Measurements from ENCODE around the gene PLXDC1. TPM values are rescaled to one million over a fixed set of nuclear protein-coding genes. Genes with fewer than 3 reads are reported as not detected.

The PLXDC1 gene
- total RNA-seq, 1 experiment from 2014 or later: 0.52 TPM

GRCh38 chr17:39161962-39162361 lies 10.5 kb upstream of the PLXDC1 start:
- intact Hi-C loops (cut with micrococcal nuclease; ENCODE audit: unreplicated experiment): no loop called here
- CTCF ChIA-PET: interaction anchor here (0.6 to 7.2 kb wide), 8 partner anchors 8 to 1501 kb away, joined by 3 to 148 read pairs (median 3); no protein-coding TSS in a partner anchor
- H3K9me3 Mint-ChIP-seq (ENCODE audit: low read depth, unreplicated experiment): no peaks in the 10 kb centered on the region
- peaks cover 6% of the 10 kb centered on the region for H3K36me3 Mint-ChIP-seq (ENCODE audit: insufficient read depth, unreplicated experiment)
- TF ChIP-seq, protein P1, sequence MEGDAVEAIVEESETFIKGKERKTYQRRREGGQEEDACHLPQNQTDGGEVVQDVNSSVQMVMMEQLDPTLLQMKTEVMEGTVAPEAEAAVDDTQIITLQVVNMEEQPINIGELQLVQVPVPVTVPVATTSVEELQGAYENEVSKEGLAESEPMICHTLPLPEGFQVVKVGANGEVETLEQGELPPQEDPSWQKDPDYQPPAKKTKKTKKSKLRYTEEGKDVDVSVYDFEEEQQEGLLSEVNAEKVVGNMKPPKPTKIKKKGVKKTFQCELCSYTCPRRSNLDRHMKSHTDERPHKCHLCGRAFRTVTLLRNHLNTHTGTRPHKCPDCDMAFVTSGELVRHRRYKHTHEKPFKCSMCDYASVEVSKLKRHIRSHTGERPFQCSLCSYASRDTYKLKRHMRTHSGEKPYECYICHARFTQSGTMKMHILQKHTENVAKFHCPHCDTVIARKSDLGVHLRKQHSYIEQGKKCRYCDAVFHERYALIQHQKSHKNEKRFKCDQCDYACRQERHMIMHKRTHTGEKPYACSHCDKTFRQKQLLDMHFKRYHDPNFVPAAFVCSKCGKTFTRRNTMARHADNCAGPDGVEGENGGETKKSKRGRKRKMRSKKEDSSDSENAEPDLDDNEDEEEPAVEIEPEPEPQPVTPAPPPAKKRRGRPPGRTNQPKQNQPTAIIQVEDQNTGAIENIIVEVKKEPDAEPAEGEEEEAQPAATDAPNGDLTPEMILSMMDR (IDR thresholded peaks at IDR 0.05; ENCODE audit: unreplicated experiment): peak; percentile 6
- H3K27me3 Mint-ChIP-seq (ENCODE audit: unreplicated experiment): peaks cover 84% of the 10 kb centered on the region
- no peak overlapping the region for H3K27ac Mint-ChIP-seq (ENCODE audit: unreplicated experiment)
- no peak overlapping the region for H3K4me3 Mint-ChIP-seq (ENCODE audit: low read depth, unreplicated experiment)
- peaks cover 12% of the 10 kb centered on the region for H3K4me1 Mint-ChIP-seq (ENCODE audit: low read depth, unreplicated experiment)
- BruUV-seq (replicated peaks): no TSS peak
- DNase-seq: no peak

- Mint-ChIP-seq H3K9me3 (ENCODE audit: low read depth, unreplicated experiment) (no peaks in the 10 kb centered on the region), H3K27me3 (ENCODE audit: unreplicated experiment) (peaks cover 86% of the 10 kb centered on the region), H3K4me1 (ENCODE audit: low read depth, unreplicated experiment) (peaks cover 11% of the 10 kb centered on the region), H3K27ac (ENCODE audit: unreplicated experiment) (no peak overlapping the region), H3K4me3 (ENCODE audit: low read depth, unreplicated experiment) (no peak overlapping the region), H3K36me3 (ENCODE audit: insufficient read depth, unreplicated experiment) (peaks cover 21% of the 10 kb centered on the region)
- TF ChIP-seq, protein P1 (IDR thresholded peaks at IDR 0.05; ENCODE audit: unreplicated experiment): no peak
- BruUV-seq (replicated peaks): no TSS peak
- CTCF ChIA-PET: interaction anchor here (0.6 to 3.1 kb wide), 12 partner anchors 9 to 686 kb away, joined by 3 to 12 read pairs (median 3); a partner anchor contains a TSS
- intact Hi-C loops (cut with micrococcal nuclease; ENCODE audit: unreplicated experiment): loop anchor here (5.0 kb wide), 1 partner anchor 541 kb away; no protein-coding TSS in a partner anchor
- no peak for DNase-seq
These were observed 7.2 kb upstream of the PLXDC1 start for GRCh38 chr17:39158623-39159022.

DNA sequence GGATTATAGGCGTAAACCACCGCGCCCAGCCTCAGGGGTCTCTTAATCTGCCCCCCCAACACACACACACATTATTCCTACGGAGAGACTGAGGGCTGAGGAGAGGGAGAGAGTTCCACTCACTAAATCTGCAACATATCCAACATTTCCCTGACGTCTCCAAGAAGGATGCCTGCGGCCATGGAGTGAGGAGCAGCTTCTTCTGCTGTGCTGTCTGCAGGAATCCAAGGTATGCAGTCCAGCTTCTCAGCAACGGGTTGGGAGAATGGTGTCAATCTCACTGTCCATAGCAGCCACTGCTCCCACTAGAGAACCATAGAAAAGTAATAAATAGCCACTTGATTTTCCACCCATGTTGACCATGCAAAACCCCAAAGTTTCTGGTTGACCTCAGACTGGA lies 5.1 kb upstream of the PLXDC1 start:
- TF ChIP-seq, protein P1 (IDR thresholded peaks at IDR 0.05; ENCODE audit: unreplicated experiment): no peak
- Mint-ChIP-seq H3K4me3 (ENCODE audit: low read depth, unreplicated experiment) (no peak overlapping the region), H3K36me3 (ENCODE audit: insufficient read depth, unreplicated experiment) (peaks cover 41% of the 10 kb centered on the region), H3K27me3 (ENCODE audit: unreplicated experiment) (peaks cover 86% of the 10 kb centered on the region), H3K9me3 (ENCODE audit: low read depth, unreplicated experiment) (no peaks in the 10 kb centered on the region), H3K4me1 (ENCODE audit: low read depth, unreplicated experiment) (peaks cover 29% of the 10 kb centered on the region), H3K27ac (ENCODE audit: unreplicated experiment) (no peak overlapping the region)
- no peak for DNase-seq
- BruUV-seq (replicated peaks): no TSS peak
- CTCF ChIA-PET: interaction anchor here (0.6 to 1.5 kb wide), 4 partner anchors 8 to 97 kb away, joined by 3 to 14 read pairs (median 4); no protein-coding TSS in a partner anchor
- intact Hi-C loops (cut with micrococcal nuclease; ENCODE audit: unreplicated experiment): loop anchor here (5.0 kb wide), 1 partner anchor 539 kb away; no protein-coding TSS in a partner anchor

DNA sequence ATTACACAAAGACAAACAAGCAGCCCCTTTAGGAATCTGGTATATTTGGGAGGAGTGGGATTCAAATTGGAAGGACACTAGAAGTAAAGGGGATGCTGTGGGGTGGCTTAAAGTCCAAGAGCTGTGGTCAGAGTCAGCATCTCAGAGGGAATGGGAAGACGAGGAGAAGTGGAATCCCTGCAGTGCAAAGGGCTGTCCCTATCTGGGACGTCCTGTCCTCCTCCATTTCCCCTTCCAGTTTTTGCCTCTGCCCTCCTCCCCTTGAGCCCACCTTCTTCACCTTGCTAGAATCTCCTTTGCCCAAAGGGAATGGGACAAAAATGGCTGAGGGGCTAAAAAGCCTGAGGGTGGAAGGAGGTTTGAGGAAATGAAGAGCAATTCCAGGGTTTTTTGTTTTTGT lies 4.2 kb upstream of the PLXDC1 start:
- peaks cover 41% of the 10 kb centered on the region for H3K36me3 Mint-ChIP-seq (ENCODE audit: insufficient read depth, unreplicated experiment)
- intact Hi-C loops (cut with micrococcal nuclease; ENCODE audit: unreplicated experiment): loop anchor here (5.0 kb wide), 1 partner anchor 538 kb away; no protein-coding TSS in a partner anchor
- no peaks in the 10 kb centered on the region for H3K9me3 Mint-ChIP-seq (ENCODE audit: low read depth, unreplicated experiment)
- no peak overlapping the region for H3K4me3 Mint-ChIP-seq (ENCODE audit: low read depth, unreplicated experiment)
- TF ChIP-seq, protein P1 (IDR thresholded peaks at IDR 0.05; ENCODE audit: unreplicated experiment): no peak
- H3K27ac Mint-ChIP-seq (ENCODE audit: unreplicated experiment): no peak overlapping the region
- no peak for DNase-seq
- peaks cover 86% of the 10 kb centered on the region for H3K27me3 Mint-ChIP-seq (ENCODE audit: unreplicated experiment)
- CTCF ChIA-PET: interaction anchor here (0.6 to 1.5 kb wide), 4 partner anchors 9 to 96 kb away, joined by 3 to 14 read pairs (median 3); no protein-coding TSS in a partner anchor
- H3K4me1 Mint-ChIP-seq (ENCODE audit: low read depth, unreplicated experiment): peaks cover 29% of the 10 kb centered on the region
- no TSS peak for BruUV-seq (replicated peaks)
